GM18519 (cell line): ENCODE results near the gene TRIM17.

Experiments
- ATAC-seq: cut with Tn5 transposase; IDR thresholded peaks from one replicate; pipeline ENCODE4 v1.9.1; 2021; ENCODE audit warnings: mild to moderate bottlenecking, moderate library complexity; ENCODE audit not compliant: unreplicated experiment, low FRiP score

TRIM17 gene

GRCh38 chr1:228405200-228405978, 11.3 kb downstream of the TRIM17 start:
- no peak for ATAC-seq

DNA sequence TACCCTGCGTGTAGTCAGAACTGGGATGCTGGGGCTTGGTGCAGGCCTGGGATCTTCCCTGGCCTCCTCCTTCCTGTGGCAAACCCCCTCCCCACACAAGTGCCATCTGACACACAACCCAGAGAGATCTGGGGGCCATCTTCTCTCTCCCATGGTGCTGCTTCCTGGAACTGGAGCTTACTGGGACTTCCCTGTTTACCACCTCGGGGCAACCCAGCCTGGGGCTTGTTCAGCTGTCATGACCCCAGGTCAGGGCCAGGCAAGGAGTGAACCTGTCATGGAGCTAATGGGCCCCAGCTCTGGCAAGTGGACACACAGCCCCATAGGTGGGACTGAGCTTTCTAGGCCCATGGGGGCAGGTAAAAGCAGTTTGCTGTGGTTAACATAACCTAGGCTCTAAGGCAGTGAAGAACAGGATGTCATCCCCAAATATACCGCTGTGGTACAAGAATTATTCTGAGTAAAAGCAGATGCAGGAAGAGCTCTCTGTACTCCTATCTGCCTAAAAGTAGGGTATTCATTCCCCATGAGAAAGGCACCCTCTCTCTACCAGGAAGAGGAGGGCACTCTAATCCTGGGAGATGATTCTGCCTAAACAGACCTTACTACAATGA, 12.4 kb downstream of the TRIM17 start:
- no peak for ATAC-seq

GRCh38 chr1:228403231-228403631, 13.4 kb downstream of the TRIM17 start:
- no peak for ATAC-seq

DNA sequence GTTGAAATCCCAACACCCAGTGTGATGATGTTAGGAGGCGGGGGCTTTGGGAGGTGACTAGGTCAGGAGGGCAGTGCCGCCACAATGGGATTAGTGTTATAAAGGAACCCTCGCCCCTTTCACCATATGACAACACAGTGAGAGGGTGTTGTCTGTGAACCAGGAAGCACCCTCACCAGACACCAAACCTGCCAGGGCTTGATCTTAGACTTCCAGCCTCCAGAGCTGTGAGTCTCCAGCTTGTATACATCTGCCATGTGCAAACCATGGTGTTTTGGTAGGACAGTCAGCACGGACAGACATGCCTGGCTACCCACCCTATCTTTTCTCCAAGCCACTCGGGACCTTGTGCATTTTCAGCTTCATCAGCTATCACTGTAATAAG, 14.0 kb downstream of the TRIM17 start:
- no peak for ATAC-seq

GRCh38 chr1:228401782-228402640, 14.7 kb downstream of the TRIM17 start:
- ATAC-seq = no peak

DNA sequence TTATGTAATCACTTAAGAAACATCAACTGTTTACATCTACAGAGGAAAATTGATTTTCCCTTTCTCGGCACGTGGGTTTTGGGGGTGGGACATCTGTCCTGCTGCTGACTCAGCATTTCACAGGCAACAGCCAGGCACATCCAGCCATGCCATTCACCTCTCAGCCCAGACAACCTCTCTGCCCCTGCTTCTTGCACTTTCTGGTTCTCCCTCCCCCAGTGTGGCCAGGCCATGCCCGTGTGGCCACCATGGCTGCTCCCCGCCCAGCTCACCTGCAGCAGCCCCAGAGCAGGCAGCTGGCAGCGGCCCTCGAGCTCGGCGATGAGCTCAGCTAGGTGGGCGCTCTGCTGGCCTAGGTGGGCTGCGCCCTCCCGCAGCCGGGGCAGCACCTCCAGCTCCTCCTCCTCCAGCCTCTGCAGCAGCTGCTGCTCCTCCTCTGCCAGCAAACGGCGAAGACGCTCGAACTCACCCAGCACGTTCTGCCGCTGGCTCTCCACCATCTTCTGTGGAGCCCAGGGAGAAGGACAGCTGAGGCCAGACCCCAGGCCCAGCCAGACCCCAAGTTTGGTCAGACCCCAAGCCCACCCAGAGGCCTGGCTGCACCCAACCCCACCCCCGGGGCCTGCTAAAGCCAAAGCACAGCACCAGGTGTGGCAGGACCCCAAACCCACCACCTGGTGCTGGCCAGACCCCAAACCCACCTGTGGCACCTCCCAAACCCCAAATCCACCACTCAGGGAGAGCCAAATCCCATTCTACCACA, 15.8 kb downstream of the TRIM17 start:
- ATAC-seq = no peak

DNA sequence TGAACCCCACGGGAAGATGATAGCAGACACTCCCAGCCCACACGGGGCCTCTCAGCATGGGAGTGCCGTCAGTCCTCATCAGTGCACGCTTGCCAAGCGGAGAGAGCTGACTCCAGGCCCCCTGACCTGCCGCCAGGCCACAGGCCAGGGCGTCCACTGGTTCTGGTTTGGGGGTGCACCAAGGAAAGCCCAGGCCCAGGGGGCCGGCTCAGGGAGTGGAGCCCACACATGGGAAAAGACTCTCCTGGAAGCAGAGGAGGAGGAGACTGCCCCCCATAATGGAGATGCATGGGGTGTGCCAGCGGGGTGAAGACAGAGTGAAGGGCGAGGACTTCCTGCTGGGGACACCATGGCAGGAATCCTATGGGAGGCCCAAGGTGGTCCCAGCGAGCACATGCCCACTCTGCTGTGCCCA, 16.4 kb downstream of the TRIM17 start:
- no peak for ATAC-seq

GRCh38 chr1:228399531-228400236, 17.0 kb downstream of the TRIM17 start:
- ATAC-seq = no peak

DNA sequence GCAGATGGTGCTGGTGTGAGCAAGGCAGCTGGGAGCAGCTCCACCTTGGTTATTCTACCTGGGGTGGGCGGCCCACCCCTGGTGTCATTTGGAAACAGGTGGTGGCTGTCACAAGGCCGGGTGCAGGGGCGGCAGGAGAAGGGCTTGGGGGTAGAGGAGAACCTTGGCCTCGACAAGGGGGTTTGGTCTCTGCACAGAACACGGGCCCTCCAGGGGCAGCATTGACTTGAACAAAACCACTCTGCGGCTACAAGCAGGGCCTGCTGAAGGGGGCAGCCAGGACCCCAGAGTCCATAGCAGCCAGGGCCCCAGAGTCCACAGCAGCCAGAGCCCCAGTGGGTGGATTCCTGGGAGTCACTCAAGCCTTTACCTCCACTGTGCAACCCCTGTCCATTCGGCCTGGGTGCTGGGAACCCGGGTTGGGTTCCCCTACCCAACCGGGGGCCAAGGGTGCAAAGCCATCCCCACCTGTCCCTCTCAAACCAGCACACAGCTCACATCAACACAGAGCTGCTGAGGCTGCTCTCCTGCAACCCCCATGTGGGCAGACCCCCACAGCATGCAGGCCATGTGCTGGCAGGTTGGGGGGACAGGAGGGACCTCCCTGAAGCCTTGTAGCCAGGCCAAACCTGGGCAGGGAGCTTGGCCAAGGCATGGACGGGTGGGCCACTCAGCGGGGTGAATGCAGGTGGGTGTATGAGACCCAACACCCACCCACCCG, 17.8 kb downstream of the TRIM17 start:
- ATAC-seq = no peak

GRCh38 chr1:228397966-228398365, 18.7 kb downstream of the TRIM17 start:
- no peak for ATAC-seq

DNA sequence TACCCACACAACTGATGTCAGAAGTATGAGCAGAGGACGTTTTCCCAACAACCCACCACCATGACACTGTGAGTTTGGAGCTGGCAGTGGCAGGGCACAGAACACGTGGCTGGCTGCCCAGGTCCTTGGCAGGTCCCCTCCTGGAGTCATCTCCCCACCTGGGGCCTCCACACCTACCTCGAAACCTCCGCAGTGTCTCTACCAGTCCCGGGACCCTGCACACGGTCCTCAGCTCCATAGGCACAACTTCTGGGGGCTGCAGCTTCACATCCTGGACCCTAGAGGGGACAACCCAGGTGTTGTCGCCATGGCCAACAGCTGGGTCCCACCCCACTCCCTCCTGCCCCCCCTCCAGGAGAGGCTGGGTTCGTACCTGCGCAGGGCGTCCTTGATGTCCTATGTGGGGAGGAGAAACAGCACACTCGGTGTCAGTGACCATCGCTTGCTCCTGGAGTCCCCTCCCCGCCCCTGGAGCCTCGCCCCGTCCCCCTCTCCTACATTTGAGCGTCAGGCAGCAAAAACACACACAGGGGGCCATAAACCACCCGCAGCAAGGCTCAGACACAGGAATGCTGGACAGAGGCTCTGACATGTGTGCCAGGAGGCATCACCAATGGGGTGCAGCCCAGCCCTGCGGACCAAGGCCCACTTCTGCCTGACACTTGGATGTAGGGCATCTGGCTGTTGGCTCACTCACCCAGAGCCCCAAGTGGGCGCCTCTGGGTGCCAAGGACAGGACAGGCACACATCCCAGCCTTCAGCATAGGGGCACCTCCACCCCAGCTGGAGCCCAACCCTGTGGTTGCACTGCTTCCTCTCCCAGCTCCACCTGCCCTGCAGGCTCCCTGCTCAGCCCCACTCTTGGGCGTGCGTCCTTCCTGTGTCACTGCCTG, 19.6 kb downstream of the TRIM17 start:
- no peak for ATAC-seq

- ATAC-seq = no peak
Measured at GRCh38 chr1:228394571-228395394, 21.9 kb downstream of the TRIM17 start.

DNA sequence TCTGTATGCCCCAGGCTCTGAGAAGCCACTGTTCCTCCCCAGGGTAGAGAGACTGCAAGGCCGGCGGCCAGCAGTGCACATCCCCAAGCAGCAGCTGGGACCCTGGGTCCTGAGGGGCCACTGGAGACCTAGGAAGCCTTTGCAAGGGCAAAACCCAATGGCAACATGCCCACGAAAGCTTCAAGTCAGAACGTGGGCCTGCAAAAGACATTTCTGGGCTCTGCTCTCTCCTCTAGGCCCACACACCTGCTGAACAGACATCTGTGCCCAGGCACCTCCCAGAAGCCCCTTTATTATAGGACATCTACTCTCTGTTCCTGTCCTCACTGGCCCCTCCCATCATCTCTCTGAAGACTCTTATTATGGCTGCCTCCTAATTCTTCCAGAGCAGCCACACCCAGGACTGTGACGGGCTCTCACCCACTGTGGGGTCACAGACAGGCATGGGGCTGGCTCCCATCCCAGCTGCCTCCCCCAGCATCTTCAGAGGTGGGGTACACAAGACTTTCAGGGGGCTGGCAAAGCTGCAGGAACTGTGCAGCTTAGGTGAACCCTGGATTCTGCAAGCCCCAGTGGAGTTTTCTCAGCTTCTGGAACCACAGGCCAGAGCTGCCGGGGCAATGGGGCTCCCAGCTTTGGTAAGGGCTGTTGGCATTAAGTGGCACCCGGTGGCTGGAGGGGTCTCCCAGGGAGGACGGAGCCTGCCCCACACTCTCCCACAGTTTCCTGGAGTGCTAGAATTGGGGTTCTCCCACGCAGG, 22.7 kb downstream of the TRIM17 start:
- ATAC-seq = no peak

GRCh38 chr1:228393268-228393701, 23.4 kb downstream of the TRIM17 start:
- ATAC-seq = no peak

GRCh38 chr1:228392111-228392936, 24.3 kb downstream of the TRIM17 start:
- no peak for ATAC-seq
